ENCODE results near the gene CACNA1S. TPM values are rescaled to one million over a fixed set of nuclear protein-coding genes. Genes with fewer than 3 reads are reported as not detected.

Gene CACNA1S
- total and polyA plus RNA-seq, 2 of the 8 experiments (the other 6 are each of a cell fraction or from before 2014, with no cell fraction given), result 0.06 TPM; not detected in 1

DNA sequence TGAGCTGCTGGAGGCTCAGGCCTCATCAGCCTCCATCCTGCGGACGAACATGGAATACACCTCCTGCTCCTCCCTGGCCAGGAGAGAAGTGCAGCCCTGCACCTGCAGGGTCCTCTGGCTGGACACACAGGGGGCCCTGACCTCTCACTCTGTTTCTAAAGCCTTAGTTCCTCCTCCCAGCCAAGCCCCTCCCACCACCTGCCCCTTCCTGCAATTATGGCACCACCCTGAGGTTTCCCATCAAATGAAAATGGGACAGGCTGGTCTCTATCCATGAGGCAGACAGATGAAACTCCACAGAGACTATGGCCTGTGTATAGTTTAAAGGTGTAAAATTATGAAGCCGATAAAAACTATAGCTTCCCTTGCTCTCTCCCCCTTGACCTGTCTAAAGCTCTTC, 42.6 kb downstream of the CACNA1S start:
- no peak overlapping the region for H3K56ac ChIP-seq (replicated peaks; ENCODE audit: insufficient read length, low read depth, low read length)
- no peak for TF ChIP-seq EP300 (IDR thresholded peaks at IDR 0.05; ENCODE audit: borderline replicate concordance in 1 of 2, low read depth in 2 of 2, low read length in 2 of 2)
- peak in 1 of 2 experiments; percentile 30; a peak in 1 of 4 replicates for TF ChIP-seq RAD21 (IDR thresholded peaks at IDR 0.05 in 1 of 2, conservative IDR thresholded peaks at IDR 0.05 in 1 of 2; ENCODE audit: low read depth in 2 of 2, low read length in 2 of 2)
- TF ChIP-seq SIX5 (IDR thresholded peaks at IDR 0.05; ENCODE audit: low read depth, low read length), result no peak
- CTCF ChIA-PET (ENCODE audit: partially characterized antibody), result interaction anchor here (0.6 to 10.6 kb wide), 12 partner anchors 11 to 152 kb away, joined by 3 to 97 read pairs (median 3); partner anchors contain the start of gene KIF21B
- no peak overlapping the region for H3K27ac ChIP-seq (ENCODE audit: low read depth, low read length)
- no peaks in the 10 kb centered on the region; a peak in 1 of 7 replicates for H3K27me3 ChIP-seq (replicated peaks in 1 of 4; ENCODE audit: control insufficient read depth in 3 of 4, extremely low read depth in 1 of 4, insufficient read depth in 3 of 4, low read length in 3 of 4)
- H3K23ac ChIP-seq (ENCODE audit: insufficient read length), result no peak overlapping the region
- H3K18ac ChIP-seq (ENCODE audit: extremely low read depth, low read length), result no peak overlapping the region
- no peak overlapping the region for H2AFZ ChIP-seq (ENCODE audit: low read length)
- no peaks in the 10 kb centered on the region for H3K23me2 ChIP-seq (ENCODE audit: low read depth, low read length)
- no peak overlapping the region for H3K4me2 ChIP-seq (ENCODE audit: insufficient read depth in 1 of 2, low read depth in 2 of 2, low read length in 2 of 2)
- H2BK5ac ChIP-seq (ENCODE audit: low read depth, low read length), result no peak overlapping the region
- WGBS, 2 experiments (ENCODE audit: extremely low coverage in 1 of 2, insufficient coverage in 1 of 2, insufficient read length in 1 of 2, insufficient replicate concordance in 2 of 2, low coverage in 1 of 2, low lambda C conversion rate in 2 of 2, missing lambda C conversion rate in 1 of 2), result 94% methylated on average over 3 of the region's 3 CpGs; no CpG with 5 or more reads in 1 of the 2 experiments
- H2BK15ac ChIP-seq (ENCODE audit: low read length), result no peak overlapping the region
- H4K5ac ChIP-seq (ENCODE audit: insufficient read length, low read depth, low read length), result no peak overlapping the region
- H3K9me3 ChIP-seq (ENCODE audit: insufficient read depth in 2 of 2, low read depth in 1 of 2, low read length in 1 of 2), result no peaks in the 10 kb centered on the region
- no peaks in the 10 kb centered on the region for H3K36me3 ChIP-seq (ENCODE audit: control insufficient read depth in 2 of 4, insufficient read depth in 4 of 4, low read length in 3 of 4)
- FAIRE-seq (no peak), DNase-seq (ENCODE audit: low read depth in 1 of 2, low spot score in 2 of 2) (no peak)
- no peak overlapping the region for H4K8ac ChIP-seq (ENCODE audit: extremely low read depth, insufficient read depth, low read length)
- no peak overlapping the region for H4K91ac ChIP-seq (replicated peaks; ENCODE audit: insufficient read length, low read length)
- no peak overlapping the region for H3K4ac ChIP-seq (replicated peaks; ENCODE audit: insufficient read length, low read depth, low read length)
- H3K4me3 ChIP-seq (ENCODE audit: extremely low read depth in 1 of 4, insufficient read depth in 2 of 4, low read depth in 3 of 4, low read length in 4 of 4), result no peak overlapping the region
- POLR2A ChIA-PET (ENCODE audit: partially characterized antibody), result interaction anchor here (1.3 kb wide), 1 partner anchor 84 kb away, joined by 4 read pairs; the partner anchor contains the start of gene TMEM9
- no peaks in the 10 kb centered on the region for H3K79me1 ChIP-seq (ENCODE audit: low read depth, low read length)
- no peak overlapping the region for H3K9ac ChIP-seq (replicated peaks in 1 of 4; ENCODE audit: extremely low read depth in 1 of 4, low read depth in 3 of 4, low read length in 3 of 4)
- peaks cover 0 to 4% (median 0%) of the 10 kb centered on the region in 4 experiments; a peak in 1 of 7 replicates for H3K4me1 ChIP-seq (replicated peaks in 1 of 4; ENCODE audit: control insufficient read depth in 3 of 4, insufficient read depth in 4 of 4, low read length in 3 of 4)
- H2AK5ac ChIP-seq (ENCODE audit: low read depth, low read length), result no peak overlapping the region
- no peak overlapping the region for H2BK120ac ChIP-seq (replicated peaks; ENCODE audit: low read depth, low read length)
- H2BK20ac ChIP-seq (ENCODE audit: low read length), result no peak overlapping the region
- H4K20me1 ChIP-seq (replicated peaks in 1 of 2; ENCODE audit: control insufficient read depth in 1 of 2, insufficient read depth in 2 of 2, low read length in 2 of 2), result no peaks in the 10 kb centered on the region
- H3K79me2 ChIP-seq (ENCODE audit: control insufficient read depth in 1 of 2, insufficient read depth in 2 of 2, low read length in 2 of 2), result no peaks in the 10 kb centered on the region
- H3K14ac ChIP-seq (ENCODE audit: insufficient read length), result no peak overlapping the region
- H2BK12ac ChIP-seq (ENCODE audit: low read depth, low read length), result no peak overlapping the region

Measured in H1 (cell line).